Smooth muscle cell (in vitro differentiated cells): ENCODE measurements around the gene C16orf95. TPM values are rescaled to one million over a fixed set of nuclear protein-coding genes. Genes with fewer than 3 reads are reported as not detected.

Source experiments
- DNase-seq: peaks from one replicate; lab custom pipeline; 2025; ENCODE audit not compliant: unreplicated experiment; lab: John Stamatoyannopoulos, UW
- H2AFZ ChIP-seq: fragments of 200-600 bp; sonication (generic); 2 replicates; pipeline ENCODE4 v1.6.0; 2016; ENCODE audit warnings: antibody characterized with exemption, low read depth, mild to moderate bottlenecking
- H3F3A ChIP-seq: fragments of 200-600 bp; sonication (generic); 2 replicates; pipeline ENCODE4 v1.6.0; 2017; ENCODE audit warnings: antibody characterized with exemption, low read depth
- H3K27ac ChIP-seq: fragments of 200-600 bp; sonication (generic); 2 replicates; pipeline ENCODE4 v1.5.1; 2016; ENCODE audit warnings: low read depth, mild to moderate bottlenecking
- H3K27me3 ChIP-seq: fragments of 200-600 bp; sonication (generic); 2 replicates; pipeline ENCODE4 v1.6.1; 2016; ENCODE audit warnings: low read depth, mild to moderate bottlenecking
- H3K36me3 ChIP-seq: fragments of 200-600 bp; sonication (generic); 2 replicates; pipeline ENCODE4 v1.5.1; 2016; ENCODE audit warnings: low read depth
- H3K4me1 ChIP-seq: fragments of 200-600 bp; sonication (generic); 2 replicates; pipeline ENCODE4 v1.5.1; 2016; ENCODE audit warnings: low read depth
- H3K4me2 ChIP-seq: fragments of 200-600 bp; sonication (generic); 2 replicates; pipeline ENCODE4 v1.6.0; 2016; ENCODE audit warnings: mild to moderate bottlenecking
- H3K4me3 ChIP-seq: fragments of 200-600 bp; sonication (generic); 2 replicates; pipeline ENCODE4 v1.5.1; 2016; ENCODE audit warnings: mild to moderate bottlenecking
- H3K79me2 ChIP-seq: fragments of 200-600 bp; sonication (generic); 2 replicates; pipeline ENCODE4 v1.6.0; 2016; ENCODE audit warnings: low read depth, mild to moderate bottlenecking
- H3K9ac ChIP-seq: fragments of 200-600 bp; sonication (generic); 2 replicates; pipeline ENCODE4 v1.6.0; 2016; ENCODE audit warnings: low read depth
- H3K9me3 ChIP-seq: fragments of 200-600 bp; sonication (generic); replicated peaks from 2 replicates; pipeline ENCODE4 v1.5.1; 2016; ENCODE audit warnings: low read depth
- H4K20me1 ChIP-seq: fragments of 200-600 bp; sonication (generic); 2 replicates; pipeline ENCODE4 v1.6.0; 2016; ENCODE audit warnings: low read depth
- WGBS: methylation state at CpG from one replicate; pipeline ENCODE4 v1.1.7; 2016; ENCODE audit warnings: low lambda C conversion rate; 5-methylcytosine and 5-hydroxymethylcytosine counted together
- polyA plus RNA-seq: library from polyadenylated mRNA; unstranded; fragments of >200 nt; fragmentation: Nextera tagmentation; extraction: Ambion mirVana; gene quantifications from 2 replicates; pipeline ENCODE4 v1.2.1, GENCODE V29; 2016
- total RNA-seq: library from RNA; depleted of rRNA; stranded (reverse); fragments of >200 nt; gene quantifications from 2 replicates; pipeline ENCODE4 v1.2.3, GENCODE V29; 2014
- TF ChIP-seq, protein P1 (sequence below): fragments of 200-600 bp; sonication (generic); IDR thresholded peaks from 2 replicates; pipeline ENCODE4 v1.5.1; 2017; ENCODE audit warnings: borderline replicate concordance, mild to moderate bottlenecking, antibody characterized with exemption; ENCODE audit not compliant: insufficient read depth, poor library complexity, severe bottlenecking

The C16orf95 gene
- total and polyA plus RNA-seq, 2 experiments from 2014 or later, result 7.7 to 8.0 TPM

DNA sequence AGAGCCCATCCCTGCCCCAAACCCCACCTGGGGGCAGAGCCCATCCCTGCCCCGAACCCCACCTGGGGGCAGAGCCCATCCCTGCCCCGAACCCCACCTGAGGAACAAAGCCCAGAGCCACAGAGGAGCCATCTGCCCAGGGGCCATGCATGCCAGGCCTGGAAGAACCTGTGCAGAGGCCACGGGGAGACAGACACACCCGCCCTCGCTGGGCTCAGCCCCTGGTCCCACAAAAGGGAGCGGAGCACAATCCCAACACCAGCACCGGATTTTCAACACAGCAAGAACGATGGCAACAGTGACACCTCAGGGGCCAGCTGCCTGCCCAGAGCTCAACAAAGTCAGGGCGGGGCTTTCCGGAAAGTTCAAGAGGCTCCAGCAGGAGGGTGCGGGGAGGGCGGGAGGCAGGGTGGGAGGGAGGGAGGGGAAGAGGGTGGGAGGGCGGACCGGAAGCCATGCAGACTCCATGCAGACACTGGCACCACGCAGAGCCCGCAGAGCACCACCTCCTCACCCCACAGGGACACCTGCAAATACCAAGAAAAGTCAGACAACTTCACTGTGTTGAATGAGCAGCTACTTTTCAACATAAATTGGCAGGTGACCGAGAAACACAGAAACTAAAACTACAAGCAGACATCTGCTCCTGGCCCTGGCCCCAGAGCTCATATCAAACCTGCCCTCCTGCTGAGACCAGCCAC lies 27.9 kb upstream of the C16orf95 start:
- Histone ChIP-seq H3F3A (no peaks in the 10 kb centered on the region), H3K27ac (no peak overlapping the region), H3K36me3 (no peaks in the 10 kb centered on the region), H4K20me1 (peaks cover 63% of the 10 kb centered on the region), H3K4me3 (no peak overlapping the region), H3K9me3 (no peaks in the 10 kb centered on the region), H3K79me2 (peaks cover 6% of the 10 kb centered on the region), H2AFZ (no peak overlapping the region), H3K4me2 (no peak overlapping the region), H3K4me1 (no peaks in the 10 kb centered on the region), H3K9ac (no peak overlapping the region), H3K27me3 (no peaks in the 10 kb centered on the region)
- TF ChIP-seq, protein P1, sequence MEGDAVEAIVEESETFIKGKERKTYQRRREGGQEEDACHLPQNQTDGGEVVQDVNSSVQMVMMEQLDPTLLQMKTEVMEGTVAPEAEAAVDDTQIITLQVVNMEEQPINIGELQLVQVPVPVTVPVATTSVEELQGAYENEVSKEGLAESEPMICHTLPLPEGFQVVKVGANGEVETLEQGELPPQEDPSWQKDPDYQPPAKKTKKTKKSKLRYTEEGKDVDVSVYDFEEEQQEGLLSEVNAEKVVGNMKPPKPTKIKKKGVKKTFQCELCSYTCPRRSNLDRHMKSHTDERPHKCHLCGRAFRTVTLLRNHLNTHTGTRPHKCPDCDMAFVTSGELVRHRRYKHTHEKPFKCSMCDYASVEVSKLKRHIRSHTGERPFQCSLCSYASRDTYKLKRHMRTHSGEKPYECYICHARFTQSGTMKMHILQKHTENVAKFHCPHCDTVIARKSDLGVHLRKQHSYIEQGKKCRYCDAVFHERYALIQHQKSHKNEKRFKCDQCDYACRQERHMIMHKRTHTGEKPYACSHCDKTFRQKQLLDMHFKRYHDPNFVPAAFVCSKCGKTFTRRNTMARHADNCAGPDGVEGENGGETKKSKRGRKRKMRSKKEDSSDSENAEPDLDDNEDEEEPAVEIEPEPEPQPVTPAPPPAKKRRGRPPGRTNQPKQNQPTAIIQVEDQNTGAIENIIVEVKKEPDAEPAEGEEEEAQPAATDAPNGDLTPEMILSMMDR, result no peak
- DNase-seq, result no peak
- 89% methylated on average over 14 of the region's 17 CpGs for WGBS

DNA sequence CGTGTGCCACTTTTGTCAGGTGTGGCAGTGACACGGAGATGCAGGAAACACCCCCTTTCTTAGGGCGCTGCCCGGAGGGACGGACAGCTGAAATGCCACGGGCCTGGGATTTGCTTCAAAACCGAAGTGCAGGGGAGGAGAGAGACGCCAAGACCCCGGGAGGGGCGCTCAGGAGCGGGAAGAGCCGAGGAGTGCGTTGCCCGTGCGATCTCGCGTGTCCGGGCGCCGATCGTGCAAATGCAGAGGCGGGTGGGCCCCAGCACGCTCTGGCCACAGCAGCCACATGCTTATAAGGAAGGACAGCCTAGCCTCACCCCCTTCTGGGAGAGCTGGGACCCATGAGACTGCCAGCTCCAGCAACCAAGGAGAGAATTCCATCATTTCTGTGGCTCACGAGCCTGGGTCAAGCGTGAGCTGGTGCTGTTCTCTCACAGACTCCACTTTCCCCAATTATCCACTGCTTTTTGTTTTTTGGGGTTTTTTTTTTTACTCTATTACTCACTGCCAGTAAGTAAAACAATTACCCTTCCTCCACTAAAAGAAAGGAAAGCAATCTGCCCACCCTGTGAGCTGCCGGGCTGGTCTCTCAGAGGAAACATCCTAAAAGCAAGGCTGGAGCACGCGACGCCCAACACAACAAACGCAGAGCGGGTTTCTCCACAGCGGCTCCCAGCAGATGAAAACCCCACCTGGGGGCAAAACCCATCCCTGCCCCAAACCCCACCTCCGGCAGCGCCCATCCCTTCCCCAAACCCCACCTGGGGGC lies 27.2 kb upstream of the C16orf95 start:
- Histone ChIP-seq H3K9me3 (no peaks in the 10 kb centered on the region), H2AFZ (no peak overlapping the region), H4K20me1 (peaks cover 60% of the 10 kb centered on the region), H3K79me2 (peaks cover 6% of the 10 kb centered on the region), H3K4me1 (no peaks in the 10 kb centered on the region), H3K4me3 (no peak overlapping the region), H3K9ac (no peak overlapping the region), H3F3A (no peaks in the 10 kb centered on the region), H3K4me2 (no peak overlapping the region), H3K27ac (no peak overlapping the region), H3K36me3 (no peaks in the 10 kb centered on the region), H3K27me3 (no peaks in the 10 kb centered on the region)
- TF ChIP-seq, protein P1, result no peak
- no peak for DNase-seq
- WGBS, result 95% methylated on average over 32 of the region's 34 CpGs

DNA sequence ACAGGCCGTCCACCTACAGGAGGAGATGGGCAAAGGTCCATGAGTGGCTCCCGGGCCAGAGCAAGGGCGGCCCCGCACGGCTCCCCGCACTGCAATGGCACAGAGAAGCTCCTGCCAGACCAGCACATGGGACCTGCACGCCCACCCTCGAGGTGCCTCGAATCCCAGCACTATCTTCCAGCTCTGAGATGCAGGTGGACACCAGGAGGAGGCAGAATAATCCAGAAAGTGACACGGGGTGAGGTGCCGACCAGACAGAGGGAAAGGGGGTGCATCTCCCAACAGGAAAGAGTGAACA lies 26.5 kb upstream of the C16orf95 start:
- H3F3A ChIP-seq, result no peaks in the 10 kb centered on the region
- H3K36me3 ChIP-seq, result no peaks in the 10 kb centered on the region
- TF ChIP-seq, protein P1, result no peak
- WGBS, result 93% methylated on average over 11 of the region's 11 CpGs
- no peak overlapping the region for H3K4me2 ChIP-seq
- no peaks in the 10 kb centered on the region for H3K9me3 ChIP-seq
- H3K27me3 ChIP-seq, result no peaks in the 10 kb centered on the region
- peaks cover 54% of the 10 kb centered on the region for H4K20me1 ChIP-seq
- H3K4me1 ChIP-seq, result no peaks in the 10 kb centered on the region
- H3K27ac ChIP-seq, result no peak overlapping the region
- no peaks in the 10 kb centered on the region for H3K79me2 ChIP-seq
- H3K4me3 ChIP-seq, result no peak overlapping the region
- H2AFZ ChIP-seq, result no peak overlapping the region
- H3K9ac ChIP-seq, result no peak overlapping the region
- DNase-seq, result no peak
